GM15510 (cell line): ENCODE measurements around the gene SRI.

ENCODE experiments used
- POLR2A ChIP-seq: IDR thresholded peaks from 3 replicates; pipeline ENCODE4 v1.6.1; 2011; ENCODE audit warnings: borderline replicate concordance; ENCODE audit not compliant: insufficient read length; ENCODE audit errors: extremely low read depth

The SRI gene

GRCh38 chr7:88230646-88231045 is 10.8 kb upstream of the SRI start:
- no peak for TF ChIP-seq POLR2A

GRCh38 chr7:88229302-88229995 is 9.6 kb upstream of the SRI start:
- TF ChIP-seq POLR2A = no peak

- TF ChIP-seq POLR2A = no peak
Observed at GRCh38 chr7:88226886-88227516, 7.2 kb upstream of the SRI start.

- no peak for TF ChIP-seq POLR2A
Observed at GRCh38 chr7:88226201-88226600, 6.4 kb upstream of the SRI start.

- no peak for TF ChIP-seq POLR2A
Observed at GRCh38 chr7:88224601-88225275, 4.9 kb upstream of the SRI start.

GRCh38 chr7:88223265-88223664 is 3.4 kb upstream of the SRI start:
- no peak for TF ChIP-seq POLR2A

- no peak for TF ChIP-seq POLR2A
Observed at GRCh38 chr7:88218836-88219605, 817 bp downstream of the SRI start.

- TF ChIP-seq POLR2A = no peak
Observed at GRCh38 chr7:88218429-88218745, 1.5 kb downstream of the SRI start.

- TF ChIP-seq POLR2A = no peak
Observed at GRCh38 chr7:88217675-88218428, 2.0 kb downstream of the SRI start.

GRCh38 chr7:88216276-88216675 is 3.6 kb downstream of the SRI start:
- TF ChIP-seq POLR2A = no peak

GRCh38 chr7:88215295-88215694 is 4.5 kb downstream of the SRI start:
- no peak for TF ChIP-seq POLR2A

- TF ChIP-seq POLR2A = no peak
Observed at GRCh38 chr7:88214456-88214855, 5.4 kb downstream of the SRI start.

- no peak for TF ChIP-seq POLR2A
Observed at GRCh38 chr7:88212918-88213317, 6.9 kb downstream of the SRI start.

- TF ChIP-seq POLR2A = no peak
Observed at GRCh38 chr7:88208521-88208920, 11.3 kb downstream of the SRI start.
